ENCODE results near the gene HMOX1. TPM values are rescaled to one million over a fixed set of nuclear protein-coding genes. Genes with fewer than 3 reads are reported as not detected.

Gene HMOX1
- total and polyA plus RNA-seq, 2 of the 8 experiments (the other 6 are each of a cell fraction or from before 2014, with no cell fraction given) = 25.0 to 41.6 TPM

DNA sequence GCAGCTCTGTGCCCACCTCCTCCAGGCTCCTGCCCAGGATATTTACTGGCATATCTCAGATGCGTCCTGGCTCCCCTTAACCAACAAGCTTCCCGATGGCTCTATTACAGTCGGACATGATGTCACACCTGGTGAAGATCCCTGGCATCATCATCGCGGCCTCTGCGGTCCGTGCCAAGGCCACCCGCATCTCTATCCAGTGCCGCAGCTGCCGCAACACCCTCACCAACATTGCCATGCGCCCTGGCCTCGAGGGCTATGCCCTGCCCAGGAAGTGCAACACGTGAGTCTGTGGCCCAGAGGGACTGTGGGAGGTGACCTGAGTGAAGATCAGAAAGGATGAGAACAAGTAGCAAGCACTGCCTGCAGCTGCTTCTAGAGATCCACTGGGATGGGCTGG, 25.5 kb downstream of the HMOX1 start:
- Histone ChIP-seq H3K56ac (replicated peaks; ENCODE audit: insufficient read length, low read depth, low read length) (no peak overlapping the region), H3K4ac (replicated peaks; ENCODE audit: insufficient read length, low read depth, low read length) (no peak overlapping the region), H4K5ac (ENCODE audit: insufficient read length, low read depth, low read length) (no peak overlapping the region), H3K23ac (ENCODE audit: insufficient read length) (no peak overlapping the region), H3K18ac (ENCODE audit: extremely low read depth, low read length) (no peak overlapping the region), H3K79me1 (ENCODE audit: low read depth, low read length) (peaks cover 6% of the 10 kb centered on the region; the same call in 1 of the 2 replicates), H3K36me3 (ENCODE audit: control insufficient read depth in 2 of 4, insufficient read depth in 4 of 4, low read length in 3 of 4) (peaks cover 60 to 95% (median 84%) of the 10 kb centered on the region in 4 experiments), H2BK120ac (replicated peaks; ENCODE audit: low read depth, low read length) (no peak overlapping the region), H4K8ac (ENCODE audit: extremely low read depth, insufficient read depth, low read length) (no peak overlapping the region), H2BK20ac (ENCODE audit: low read length) (no peak overlapping the region), H3K27ac (ENCODE audit: low read depth, low read length) (no peak overlapping the region), H4K91ac (replicated peaks; ENCODE audit: insufficient read length, low read length) (no peak overlapping the region), H3K4me3 (ENCODE audit: extremely low read depth in 1 of 4, insufficient read depth in 2 of 4, low read depth in 3 of 4, low read length in 4 of 4) (no peak overlapping the region), H3K27me3 (replicated peaks in 1 of 4; ENCODE audit: control insufficient read depth in 3 of 4, extremely low read depth in 1 of 4, insufficient read depth in 3 of 4, low read length in 3 of 4) (no peaks in the 10 kb centered on the region), H3K4me2 (ENCODE audit: insufficient read depth in 1 of 2, low read depth in 2 of 2, low read length in 2 of 2) (no peak overlapping the region), H3K23me2 (ENCODE audit: low read depth, low read length) (no peaks in the 10 kb centered on the region), H4K20me1 (replicated peaks in 1 of 2; ENCODE audit: control insufficient read depth in 1 of 2, insufficient read depth in 2 of 2, low read length in 2 of 2) (peaks cover 6 to 21% of the 10 kb centered on the region in 2 experiments), H2BK5ac (ENCODE audit: low read depth, low read length) (no peak overlapping the region), H3K79me2 (ENCODE audit: control insufficient read depth in 1 of 2, insufficient read depth in 2 of 2, low read length in 2 of 2) (peaks cover 2 to 28% of the 10 kb centered on the region in 2 experiments; a peak in 3 of 4 replicates), H3K4me1 (replicated peaks in 1 of 4; ENCODE audit: control insufficient read depth in 3 of 4, insufficient read depth in 4 of 4, low read length in 3 of 4) (peaks cover 2 to 14% (median 5%) of the 10 kb centered on the region in 4 experiments; a peak in 6 of 7 replicates), H2BK15ac (ENCODE audit: low read length) (no peak overlapping the region), H2BK12ac (ENCODE audit: low read depth, low read length) (no peak overlapping the region), H3K9ac (replicated peaks in 1 of 4; ENCODE audit: extremely low read depth in 1 of 4, low read depth in 3 of 4, low read length in 3 of 4) (no peak overlapping the region), H3K9me3 (ENCODE audit: insufficient read depth in 2 of 2, low read depth in 1 of 2, low read length in 1 of 2) (no peaks in the 10 kb centered on the region), H3K14ac (ENCODE audit: insufficient read length) (no peak overlapping the region), H2AFZ (ENCODE audit: low read length) (no peak overlapping the region), H2AK5ac (ENCODE audit: low read depth, low read length) (no peak overlapping the region)
- FAIRE-seq (no peak), DNase-seq (ENCODE audit: low read depth in 1 of 2, low spot score in 2 of 2) (no peak)
- no peak for TF ChIP-seq TCF12 (IDR thresholded peaks at IDR 0.05; ENCODE audit: low read depth, low read length)
- TF ChIP-seq POLR2AphosphoS5 (IDR thresholded peaks at IDR 0.05; ENCODE audit: low read depth, low read length) = peak; percentile 52; the same call in 1 of the 2 replicates
- 90% methylated on average over 13 of the region's 13 CpGs; no CpG with 5 or more reads in 1 of the 2 experiments for WGBS, 2 experiments (ENCODE audit: extremely low coverage in 1 of 2, insufficient coverage in 1 of 2, insufficient read length in 1 of 2, insufficient replicate concordance in 2 of 2, low coverage in 1 of 2, low lambda C conversion rate in 2 of 2, missing lambda C conversion rate in 1 of 2)
- ChIA-PET CTCF (ENCODE audit: partially characterized antibody) (interaction anchor here (1.0 to 14.1 kb wide), 5 partner anchors 9 to 54 kb away, joined by 3 to 122 read pairs (median 4); no protein-coding TSS in a partner anchor), POLR2A (ENCODE audit: partially characterized antibody) (interaction anchor here (0.6 to 57.4 kb wide), 6 partner anchors 8 to 610 kb away, joined by 3 to 1995 read pairs (median 8); partner anchors contain the start of genes HMOX1 and MCM5)
